K562 (cell line): Measurements from ENCODE around the gene FAM83G.

ENCODE experiments used
- TF ChIP-seq, protein P1 (sequence below), 2 experiments: fragments of 450-650 bp; IDR thresholded peaks; 2 replicates each; pipeline ENCODE4 v1.6.1; 2016; ENCODE audit warnings: mild to moderate bottlenecking in 2 of 2, borderline replicate concordance in 1 of 2, low read depth in 1 of 2, moderate library complexity in 1 of 2
- TF ChIP-seq, protein P2 (sequence below): sonication (generic); formaldehyde crosslinking; IDR thresholded peaks from 2 replicates; pipeline ENCODE4 v1.9.0; 2022; ENCODE audit warnings: mild to moderate bottlenecking, missing genetic modification reagents
- TF ChIP-seq, protein P3 (sequence below): sonication (generic); formaldehyde crosslinking; IDR thresholded peaks from 2 replicates; pipeline ENCODE4 v1.5.0; 2020; ENCODE audit warnings: missing genetic modification reagents
- TF ChIP-seq, protein P4 (sequence below): fragments of 250-450 bp; sonication (Bioruptor Pico); IDR thresholded peaks from 2 replicates; pipeline ENCODE4 v1.4.0; 2020; ENCODE audit warnings: mild to moderate bottlenecking, moderate library complexity, borderline replicate concordance
- TF ChIP-seq, protein P5 (sequence below): fragments of 450-650 bp; IDR thresholded peaks from 2 replicates; pipeline ENCODE4 v1.6.1; 2016

DNA sequence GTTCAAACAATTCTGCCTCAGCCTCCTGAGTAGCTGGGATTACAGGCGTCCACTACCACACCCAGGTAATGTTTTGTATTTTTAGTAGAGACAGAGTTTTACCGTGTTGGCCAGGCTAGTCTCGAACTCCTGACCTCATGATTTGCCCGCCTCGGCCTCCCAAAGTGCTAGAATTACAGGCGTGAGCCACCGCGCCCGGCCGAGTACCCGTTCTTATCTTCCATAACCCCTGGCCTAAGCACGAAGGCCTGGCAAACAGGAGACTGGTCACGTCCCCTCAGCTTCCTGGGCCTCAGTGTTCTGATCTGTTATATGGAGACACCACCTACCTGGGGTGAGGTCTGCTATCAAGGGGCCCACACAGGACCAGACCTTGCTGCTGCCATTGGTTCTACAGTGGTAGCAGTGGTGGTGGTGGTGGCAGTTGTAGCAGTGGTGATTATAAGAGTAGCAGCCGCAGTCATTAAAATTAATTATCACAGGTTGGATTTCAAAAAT, 51.3 kb downstream of the FAM83G start:
- TF ChIP-seq, protein P1, sequence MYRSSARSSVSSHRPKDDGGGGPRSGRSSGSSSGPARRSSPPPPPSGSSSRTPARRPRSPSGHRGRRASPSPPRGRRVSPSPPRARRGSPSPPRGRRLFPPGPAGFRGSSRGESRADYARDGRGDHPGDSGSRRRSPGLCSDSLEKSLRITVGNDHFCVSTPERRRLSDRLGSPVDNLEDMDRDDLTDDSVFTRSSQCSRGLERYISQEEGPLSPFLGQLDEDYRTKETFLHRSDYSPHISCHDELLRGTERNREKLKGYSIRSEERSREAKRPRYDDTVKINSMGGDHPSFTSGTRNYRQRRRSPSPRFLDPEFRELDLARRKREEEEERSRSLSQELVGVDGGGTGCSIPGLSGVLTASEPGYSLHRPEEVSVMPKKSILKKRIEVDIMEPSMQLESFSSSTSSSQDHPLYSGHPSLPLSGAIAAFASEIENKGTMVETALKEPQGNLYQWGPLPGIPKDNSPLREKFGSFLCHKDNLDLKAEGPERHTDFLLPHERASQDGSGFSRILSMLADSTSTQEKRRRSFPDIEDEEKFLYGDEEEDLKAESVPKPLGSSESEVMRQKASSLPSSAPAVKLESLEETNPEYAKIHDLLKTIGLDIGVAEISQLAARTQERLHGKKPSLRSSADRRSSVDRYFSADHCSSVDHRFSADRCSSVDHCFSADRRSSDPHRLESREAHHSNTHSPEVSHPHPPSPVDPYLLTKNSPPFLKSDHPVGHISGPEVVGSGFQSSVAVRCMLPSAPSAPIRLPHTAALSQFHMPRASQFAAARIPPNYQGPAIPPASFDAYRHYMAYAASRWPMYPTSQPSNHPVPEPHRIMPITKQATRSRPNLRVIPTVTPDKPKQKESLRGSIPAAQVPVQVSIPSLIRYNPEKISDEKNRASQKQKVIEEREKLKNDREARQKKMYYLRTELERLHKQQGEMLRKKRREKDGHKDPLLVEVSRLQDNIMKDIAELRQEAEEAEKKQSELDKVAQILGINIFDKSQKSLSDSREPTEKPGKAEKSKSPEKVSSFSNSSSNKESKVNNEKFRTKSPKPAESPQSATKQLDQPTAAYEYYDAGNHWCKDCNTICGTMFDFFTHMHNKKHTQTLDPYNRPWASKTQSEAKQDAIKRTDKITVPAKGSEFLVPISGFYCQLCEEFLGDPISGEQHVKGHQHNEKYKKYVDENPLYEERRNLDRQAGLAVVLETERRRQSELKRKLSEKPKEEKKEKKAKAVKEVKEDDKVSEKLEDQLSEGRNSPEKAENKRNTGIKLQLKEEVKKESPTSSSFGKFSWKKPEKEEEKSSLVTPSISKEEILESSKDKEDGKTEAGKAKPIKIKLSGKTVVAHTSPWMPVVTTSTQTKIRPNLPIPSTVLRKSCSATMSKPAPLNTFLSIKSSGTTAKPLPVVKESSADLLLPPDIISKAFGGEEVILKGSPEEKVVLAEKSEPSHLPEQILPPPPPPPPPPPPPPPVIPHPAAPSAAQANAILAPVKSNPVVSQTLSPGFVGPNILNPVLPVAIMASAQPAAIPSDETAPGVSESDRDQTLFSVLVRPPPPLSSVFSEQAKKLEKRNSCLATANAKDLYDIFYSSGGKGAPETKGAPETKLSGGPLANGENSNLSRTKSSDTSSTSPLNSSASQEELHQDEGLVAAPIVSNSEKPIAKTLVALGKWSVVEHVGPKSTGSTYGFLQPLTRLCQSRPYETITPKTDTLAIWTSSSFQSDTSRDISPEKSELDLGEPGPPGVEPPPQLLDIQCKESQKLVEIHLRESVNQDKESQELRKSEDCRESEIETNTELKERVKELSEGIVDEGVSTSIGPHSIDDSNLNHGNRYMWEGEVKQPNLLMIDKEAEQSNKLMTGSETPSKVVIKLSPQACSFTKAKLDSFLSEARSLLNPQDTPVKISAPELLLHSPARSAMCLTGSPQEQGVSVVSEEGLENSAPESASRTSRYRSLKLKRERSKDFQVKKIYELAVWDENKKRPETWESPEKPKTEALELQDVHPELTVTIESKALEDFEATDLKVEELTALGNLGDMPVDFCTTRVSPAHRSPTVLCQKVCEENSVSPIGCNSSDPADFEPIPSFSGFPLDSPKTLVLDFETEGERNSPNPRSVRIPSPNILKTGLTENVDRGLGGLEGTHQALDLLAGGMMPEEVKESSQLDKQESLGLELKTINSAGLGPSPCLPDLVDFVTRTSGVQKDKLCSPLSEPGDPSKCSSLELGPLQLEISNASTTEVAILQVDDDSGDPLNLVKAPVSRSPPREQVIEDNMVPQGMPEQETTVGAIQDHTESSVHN (IDR thresholded peaks at IDR 0.05; ENCODE audit: borderline replicate concordance in 1 of 2, low read depth in 1 of 2): no peak
- TF ChIP-seq, protein P2, sequence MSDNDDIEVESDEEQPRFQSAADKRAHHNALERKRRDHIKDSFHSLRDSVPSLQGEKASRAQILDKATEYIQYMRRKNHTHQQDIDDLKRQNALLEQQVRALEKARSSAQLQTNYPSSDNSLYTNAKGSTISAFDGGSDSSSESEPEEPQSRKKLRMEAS: no peak
- TF ChIP-seq, protein P3, sequence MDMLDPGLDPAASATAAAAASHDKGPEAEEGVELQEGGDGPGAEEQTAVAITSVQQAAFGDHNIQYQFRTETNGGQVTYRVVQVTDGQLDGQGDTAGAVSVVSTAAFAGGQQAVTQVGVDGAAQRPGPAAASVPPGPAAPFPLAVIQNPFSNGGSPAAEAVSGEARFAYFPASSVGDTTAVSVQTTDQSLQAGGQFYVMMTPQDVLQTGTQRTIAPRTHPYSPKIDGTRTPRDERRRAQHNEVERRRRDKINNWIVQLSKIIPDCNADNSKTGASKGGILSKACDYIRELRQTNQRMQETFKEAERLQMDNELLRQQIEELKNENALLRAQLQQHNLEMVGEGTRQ (CRISPR knock-in tag): no peak
- TF ChIP-seq, protein P4, sequence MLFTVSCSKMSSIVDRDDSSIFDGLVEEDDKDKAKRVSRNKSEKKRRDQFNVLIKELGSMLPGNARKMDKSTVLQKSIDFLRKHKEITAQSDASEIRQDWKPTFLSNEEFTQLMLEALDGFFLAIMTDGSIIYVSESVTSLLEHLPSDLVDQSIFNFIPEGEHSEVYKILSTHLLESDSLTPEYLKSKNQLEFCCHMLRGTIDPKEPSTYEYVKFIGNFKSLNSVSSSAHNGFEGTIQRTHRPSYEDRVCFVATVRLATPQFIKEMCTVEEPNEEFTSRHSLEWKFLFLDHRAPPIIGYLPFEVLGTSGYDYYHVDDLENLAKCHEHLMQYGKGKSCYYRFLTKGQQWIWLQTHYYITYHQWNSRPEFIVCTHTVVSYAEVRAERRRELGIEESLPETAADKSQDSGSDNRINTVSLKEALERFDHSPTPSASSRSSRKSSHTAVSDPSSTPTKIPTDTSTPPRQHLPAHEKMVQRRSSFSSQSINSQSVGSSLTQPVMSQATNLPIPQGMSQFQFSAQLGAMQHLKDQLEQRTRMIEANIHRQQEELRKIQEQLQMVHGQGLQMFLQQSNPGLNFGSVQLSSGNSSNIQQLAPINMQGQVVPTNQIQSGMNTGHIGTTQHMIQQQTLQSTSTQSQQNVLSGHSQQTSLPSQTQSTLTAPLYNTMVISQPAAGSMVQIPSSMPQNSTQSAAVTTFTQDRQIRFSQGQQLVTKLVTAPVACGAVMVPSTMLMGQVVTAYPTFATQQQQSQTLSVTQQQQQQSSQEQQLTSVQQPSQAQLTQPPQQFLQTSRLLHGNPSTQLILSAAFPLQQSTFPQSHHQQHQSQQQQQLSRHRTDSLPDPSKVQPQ: no peak
- TF ChIP-seq, protein P5, sequence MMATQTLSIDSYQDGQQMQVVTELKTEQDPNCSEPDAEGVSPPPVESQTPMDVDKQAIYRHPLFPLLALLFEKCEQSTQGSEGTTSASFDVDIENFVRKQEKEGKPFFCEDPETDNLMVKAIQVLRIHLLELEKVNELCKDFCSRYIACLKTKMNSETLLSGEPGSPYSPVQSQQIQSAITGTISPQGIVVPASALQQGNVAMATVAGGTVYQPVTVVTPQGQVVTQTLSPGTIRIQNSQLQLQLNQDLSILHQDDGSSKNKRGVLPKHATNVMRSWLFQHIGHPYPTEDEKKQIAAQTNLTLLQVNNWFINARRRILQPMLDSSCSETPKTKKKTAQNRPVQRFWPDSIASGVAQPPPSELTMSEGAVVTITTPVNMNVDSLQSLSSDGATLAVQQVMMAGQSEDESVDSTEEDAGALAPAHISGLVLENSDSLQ: no peak
